Endometrial microvascular endothelial cells (primary cell): Measurements from ENCODE around the gene C12orf57. TPM values are rescaled to one million over a fixed set of nuclear protein-coding genes. Genes with fewer than 3 reads are reported as not detected.

Experiments used
- in situ Hi-C: cut with HindIII; loops from 2 replicates; pipeline ENCODE4 v1.10.0; 2017; ENCODE audit warnings: low sequenced_read_pairs, low pct_unique_long_range_greater_than_20kb; ENCODE audit errors: inconsistent ontology term
- total RNA-seq: library from RNA; depleted of rRNA; stranded (reverse); fragments of >200 nt; gene quantifications from one replicate; pipeline ENCODE4 v1.2.3, GENCODE V29; 2015; ENCODE audit errors: inconsistent ontology term

C12orf57 gene
- total RNA-seq, 1 donor from 2014 or later, result 127 TPM

DNA sequence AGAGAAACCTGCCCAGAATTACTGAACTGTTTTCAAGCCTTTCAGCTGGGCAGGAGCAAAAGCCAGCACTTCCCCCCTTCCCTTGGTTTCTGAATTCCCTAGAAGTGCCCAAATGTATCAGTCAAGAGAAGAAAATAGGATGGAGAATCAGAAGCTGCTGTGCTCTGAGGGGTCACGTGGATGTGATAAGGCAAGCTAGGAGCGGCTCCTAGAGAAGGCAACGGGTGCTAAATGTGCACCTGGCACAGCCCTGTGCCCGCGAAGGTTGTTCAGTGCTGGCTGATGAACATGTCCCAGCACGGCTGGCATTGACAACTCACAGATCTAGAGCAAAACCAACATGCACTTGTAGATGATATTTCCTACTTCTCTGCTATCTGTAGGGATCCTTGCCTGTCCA lies 35.2 kb downstream of the C12orf57 start:
- in situ Hi-C loops, result no loop called here

DNA sequence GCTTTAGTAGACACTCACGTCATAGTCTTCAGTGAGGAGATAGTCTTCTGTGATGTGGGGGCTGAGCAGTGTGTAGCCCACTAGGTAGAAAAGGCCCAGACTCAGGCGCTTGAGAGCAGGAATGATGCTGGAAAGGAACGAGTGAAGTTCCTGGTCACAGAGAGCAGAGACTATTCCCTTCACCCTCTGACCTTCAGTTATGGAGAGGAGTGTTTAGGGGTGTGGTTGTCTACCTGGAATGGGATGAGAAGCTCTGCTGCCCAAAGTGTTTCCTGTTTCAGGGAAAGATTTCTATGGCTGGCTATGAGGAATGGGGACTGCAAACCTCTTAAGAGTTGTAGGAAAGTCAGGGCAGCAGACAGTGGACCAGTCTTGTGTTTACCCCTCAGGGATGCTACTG lies 35.6 kb downstream of the C12orf57 start:
- in situ Hi-C loops, result no loop called here

DNA sequence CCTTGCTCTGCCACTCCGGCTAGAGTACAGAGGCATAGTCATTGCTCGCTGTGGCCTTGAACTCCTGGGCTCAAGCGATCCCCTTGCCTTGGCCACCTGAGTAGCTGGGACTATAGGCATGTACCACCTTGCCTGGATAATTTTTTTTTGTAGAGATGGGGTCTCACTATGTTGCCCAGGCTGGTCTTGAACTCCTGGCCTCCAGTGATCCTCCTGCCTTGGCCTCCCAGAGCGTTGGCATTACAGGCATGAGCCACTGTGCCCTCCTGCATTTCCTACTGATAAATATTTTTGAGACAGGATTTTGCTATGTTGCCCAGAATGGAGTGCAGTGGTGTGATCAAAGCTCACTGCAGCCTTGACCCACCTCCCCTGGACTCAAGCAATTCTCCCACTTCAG lies 36.3 kb downstream of the C12orf57 start:
- in situ Hi-C loops, result no loop called here

DNA sequence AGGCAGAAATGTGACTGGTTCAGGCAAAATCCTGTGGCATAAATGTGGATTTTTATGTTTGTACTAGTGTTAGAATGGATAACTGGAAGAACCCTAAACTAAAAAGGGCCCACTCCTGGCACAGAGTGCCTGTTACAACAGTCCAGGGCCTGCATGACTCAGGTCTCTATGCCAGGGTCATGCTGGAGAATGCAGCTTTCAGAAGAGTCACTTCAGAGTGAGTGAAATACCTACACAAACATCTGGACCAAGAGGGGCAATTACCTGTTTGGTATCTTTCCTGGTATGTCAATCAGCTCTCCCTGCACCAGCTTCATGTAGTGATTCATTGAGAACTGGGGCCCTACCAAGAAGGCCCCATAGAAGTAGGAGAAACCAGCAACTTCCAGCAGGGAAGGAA lies 36.9 kb downstream of the C12orf57 start:
- in situ Hi-C loops, result no loop called here

DNA sequence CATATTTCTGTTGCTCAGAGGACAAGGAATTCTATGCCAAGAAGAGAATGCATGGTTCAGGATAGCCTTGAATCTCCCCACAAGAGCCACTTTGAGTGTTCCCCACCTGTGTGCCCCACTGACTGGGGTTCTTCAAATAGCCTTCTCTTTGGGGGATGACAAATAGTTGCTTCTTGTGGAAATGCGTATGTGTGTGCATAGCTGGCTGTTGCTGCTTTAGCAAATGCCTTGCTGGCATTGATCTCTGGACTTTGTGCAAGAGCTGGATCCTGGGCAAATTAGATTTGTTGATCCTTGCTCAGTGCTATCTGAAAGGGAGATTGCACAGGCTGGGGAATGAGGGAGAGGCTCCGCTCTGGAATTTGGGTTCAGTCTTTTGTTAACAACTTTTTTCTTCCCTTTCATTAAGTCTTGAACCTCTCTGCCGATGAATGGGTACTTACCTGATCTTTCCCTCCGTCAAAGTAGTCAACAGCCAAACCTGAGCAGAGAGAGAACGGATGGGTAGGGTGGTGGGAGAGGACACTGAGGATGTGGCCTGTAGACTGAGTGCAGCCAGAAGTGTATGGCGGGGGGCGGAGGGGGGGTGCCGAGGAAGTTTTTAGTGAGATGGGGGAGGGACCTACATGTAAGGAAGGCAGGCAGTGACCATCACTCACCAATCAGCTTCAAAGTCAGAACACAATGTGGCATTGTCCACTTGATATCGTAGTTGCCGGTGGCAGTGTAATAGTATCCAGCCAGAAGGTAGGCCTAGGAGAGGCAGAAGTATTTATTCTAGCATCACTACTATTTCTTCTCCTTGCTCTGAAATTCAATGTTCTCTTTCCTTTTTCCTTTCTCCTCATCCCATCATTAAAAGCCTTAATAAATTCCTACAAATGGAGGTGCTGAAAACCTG lies 37.6 kb downstream of the C12orf57 start:
- in situ Hi-C loops, result no loop called here

DNA sequence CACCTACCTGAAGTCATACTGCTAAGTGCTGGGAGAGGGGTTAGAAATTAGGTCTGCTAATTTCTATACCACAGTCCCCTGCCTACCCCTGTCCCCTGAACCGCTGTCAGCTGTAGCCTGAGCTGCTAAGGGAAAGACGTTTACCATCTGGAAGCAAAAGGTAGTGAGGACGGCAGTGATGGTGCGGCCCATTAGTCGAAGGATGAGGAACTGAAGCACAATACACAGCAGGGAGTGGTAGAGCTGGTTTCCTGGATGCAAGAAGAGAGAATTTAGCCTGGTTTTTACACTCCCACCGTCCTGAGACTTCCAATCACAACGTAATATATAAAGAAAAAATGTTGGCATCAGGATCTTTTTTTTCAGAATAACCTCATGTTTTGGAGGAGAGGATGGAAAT lies 38.7 kb downstream of the C12orf57 start:
- in situ Hi-C loops, result no loop called here

DNA sequence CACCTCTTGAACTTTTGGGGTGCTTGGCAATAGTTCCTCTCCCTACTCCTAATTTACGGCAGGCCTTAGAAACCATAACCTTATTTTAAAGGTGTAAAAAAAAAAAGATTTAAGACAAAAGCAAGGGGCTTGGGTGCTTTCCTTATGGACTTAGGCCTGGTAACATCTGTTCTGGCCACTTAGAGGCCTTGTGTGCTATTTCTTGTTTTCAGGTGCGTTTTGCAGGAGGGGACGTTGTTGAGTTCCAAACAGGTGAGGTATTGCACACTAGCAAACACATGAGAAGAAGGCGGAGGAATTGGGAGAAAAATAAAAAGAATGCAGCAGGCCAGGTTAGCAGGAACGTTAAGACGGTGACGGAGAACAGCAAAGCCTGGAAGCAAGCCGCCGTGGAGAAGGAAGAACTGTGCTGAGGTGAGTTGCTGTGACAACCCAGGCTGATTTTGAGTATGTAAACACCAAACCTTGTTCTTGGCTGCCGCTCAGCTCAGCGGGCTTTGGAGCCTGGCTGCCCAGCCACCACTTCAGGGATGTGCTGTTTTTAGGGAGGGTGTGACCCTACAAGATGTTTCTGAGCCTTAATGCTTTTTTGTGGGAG lies 44.2 kb downstream of the C12orf57 start:
- in situ Hi-C loops, result no loop called here

Other genes with a start within 250 kb of the C12orf57 start
- gene PIANP, start 243.2 kb upstream of the C12orf57 start, total RNA-seq, result not detected
- gene COPS7A, start 220.0 kb upstream of the C12orf57 start, total RNA-seq, result 69.5 TPM
- 223 TPM for gene MLF2, start 190.9 kb upstream of the C12orf57 start, total RNA-seq
- gene PTMS, start 177.7 kb upstream of the C12orf57 start, total RNA-seq, result 238 TPM
- gene LAG3, start 171.5 kb upstream of the C12orf57 start, total RNA-seq, result 0.19 TPM
- not detected for gene CD4, start 154.5 kb upstream of the C12orf57 start, total RNA-seq
- 0.19 TPM for gene GPR162, start 122.2 kb upstream of the C12orf57 start, total RNA-seq
- 32.3 TPM for gene P3H3, start 115.6 kb upstream of the C12orf57 start, total RNA-seq
- 0.74 TPM for gene GNB3, start 103.1 kb upstream of the C12orf57 start, total RNA-seq
- gene CDCA3, start 92.7 kb upstream of the C12orf57 start, total RNA-seq, result 50.0 TPM
- 102 TPM for gene USP5, start 91.9 kb upstream of the C12orf57 start, total RNA-seq
- gene TPI1, start 76.5 kb upstream of the C12orf57 start, total RNA-seq, result 1,455 TPM
- gene SPSB2, start 70.7 kb upstream of the C12orf57 start, total RNA-seq, result 2.1 TPM
- gene LRRC23, start 39.2 kb upstream of the C12orf57 start, total RNA-seq, result 5.9 TPM
- 9.8 TPM for gene ENO2, start 29.4 kb upstream of the C12orf57 start, total RNA-seq
- gene ATN1, start 16.1 kb upstream of the C12orf57 start, total RNA-seq, result 26.8 TPM
- not detected for gene RNU7-1, start 206 bp upstream of the C12orf57 start, total RNA-seq
- gene PTPN6, start 7.3 kb downstream of the C12orf57 start, total RNA-seq, result 0.09 TPM
- 301 TPM for gene PHB2, start 26.6 kb downstream of the C12orf57 start, total RNA-seq
- 39.9 TPM for gene EMG1, start 26.9 kb downstream of the C12orf57 start, total RNA-seq
- 28.2 TPM for gene LPCAT3, start 74.5 kb downstream of the C12orf57 start, total RNA-seq
- not detected for gene C1S, start 116.7 kb downstream of the C12orf57 start, total RNA-seq
- 8.8 TPM for gene C1R, start 148.4 kb downstream of the C12orf57 start, total RNA-seq
- 22.3 TPM for gene C1RL, start 165.2 kb downstream of the C12orf57 start, total RNA-seq
- 3.7 TPM for gene RBP5, start 184.9 kb downstream of the C12orf57 start, total RNA-seq
- gene CLSTN3, start 186.3 kb downstream of the C12orf57 start, total RNA-seq, result 53.0 TPM
- gene PEX5, start 245.7 kb downstream of the C12orf57 start, total RNA-seq, result 22.8 TPM